Heart left ventricle (tissue), 13 donors: Measurements from ENCODE around the gene FUT2.

Experiments
- CTCF ChIP-seq, 12 donors: fragments of 200-600 bp; sonication (generic) in 4 of 12; IDR thresholded peaks; one replicate each; pipeline versions ENCODE4 v1.5.0 to v1.8.0; 2018 to 2022; ENCODE audit warnings: antibody characterized with exemption in 12 of 12, mild to moderate bottlenecking in 5 of 12
- POLR2A ChIP-seq, 2 donors: fragments of 450-650 bp; IDR thresholded peaks; one replicate each; pipeline ENCODE4 v1.6.1; 2017; ENCODE audit warnings: antibody characterized with exemption in 2 of 2, mild to moderate bottlenecking in 2 of 2, moderate library complexity in 2 of 2
- donor health status: ischemic (EF 13 %, LVEDD 7.1; RV severe dilation, severe dysfunction).
- donor health status: DM: no; HTN: yes; CAD: no.
- donor health status: DM: no; HTN: no; CAD: no.
- donor health status: ischemic (EF 25% LVEDD 6.9; RV normal size, moderate dysfunction).
- donor health status: ischemic (EF 25% LVEDD 5.7; RV mildly dilated, moderate dysfunction).
- donor health status: ischemic (EF 35%, LVEDD 5.7; RV mildly dilated, moderate dysfunction).
- donor health status: nonischemic (EF 11% LVEDD 7.7; RV severe dilation, severe dysfunction).
- donor health status: DM: yes; HTN: yes; CAD: no.
- donor health status: PGD.
- donor health status: ischemic (EF 29% LVEDD 5.4; RV normal size, mild dysfunction).
- donor health status: nonischemic (EF 23%, LVEDD 6.1; RV moderate dilation, normal function).

DNA sequence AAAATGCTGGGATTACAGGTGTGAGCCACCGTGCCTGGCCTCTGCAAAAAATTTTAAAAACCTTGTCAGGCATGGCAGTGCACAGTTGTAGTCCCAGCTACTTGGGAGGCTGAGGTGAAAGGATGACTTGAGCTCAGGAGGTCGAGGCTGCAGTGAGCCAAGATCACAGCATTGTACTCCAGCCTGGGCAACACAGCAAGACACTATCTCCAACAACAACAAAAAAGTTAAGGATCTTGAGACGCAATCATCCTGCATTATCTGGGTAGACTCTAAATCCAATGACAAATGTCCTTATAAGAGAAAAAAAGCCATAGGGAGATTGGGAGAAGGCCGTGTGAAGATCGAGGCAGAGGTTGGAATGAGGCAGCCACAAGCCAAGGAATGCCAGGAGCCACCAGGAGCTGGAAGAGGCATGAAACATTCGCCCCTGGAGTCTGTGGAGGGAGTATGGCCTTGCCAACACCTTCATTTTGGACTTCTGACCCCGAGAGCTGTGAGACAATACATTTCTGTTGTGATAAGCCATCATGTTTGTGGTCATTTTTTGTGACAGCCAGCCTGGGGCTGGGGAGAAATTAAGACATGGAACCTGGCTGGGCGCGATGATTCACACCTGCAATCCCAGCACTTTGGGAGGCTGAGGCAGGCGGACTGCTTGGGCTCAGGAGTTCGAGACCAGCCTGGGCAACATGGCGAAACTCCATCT is 44.6 kb upstream of the FUT2 start:
- TF ChIP-seq CTCF (IDR thresholded peaks at IDR 0.05) (no peak), POLR2A (IDR thresholded peaks at IDR 0.05) (no peak)
